ENCODE results near the gene SVIL.

SVIL gene

GRCh38 chr10:29431711-29432110 is 203.1 kb downstream of the SVIL start:
- no peak for TF ChIP-seq CTCF (IDR thresholded peaks at IDR 0.05)

DNA sequence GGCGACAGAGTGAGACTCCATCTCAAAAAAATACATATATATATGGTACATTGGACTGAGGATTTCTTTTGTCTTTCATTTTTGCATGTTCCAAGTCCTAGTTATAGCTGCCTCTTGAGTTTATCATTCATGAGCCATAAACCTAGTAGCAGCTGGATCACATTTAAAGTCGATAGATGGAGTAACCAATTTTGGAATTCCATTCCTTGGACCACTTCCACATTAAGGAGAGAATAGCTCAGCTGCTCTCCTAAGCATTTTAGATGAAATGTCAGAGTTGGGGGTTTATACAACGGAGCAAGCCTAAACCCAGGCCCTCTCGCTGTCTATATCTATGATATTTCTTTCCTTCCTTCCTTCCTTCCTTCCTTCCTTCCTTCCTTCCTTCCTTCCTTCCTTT is 204.7 kb downstream of the SVIL start:
- TF ChIP-seq CTCF (IDR thresholded peaks at IDR 0.05): no peak

- TF ChIP-seq CTCF (IDR thresholded peaks at IDR 0.05): no peak
Measured at GRCh38 chr10:29428486-29428885, 206.3 kb downstream of the SVIL start.

- TF ChIP-seq CTCF (IDR thresholded peaks at IDR 0.05): no peak
Measured at GRCh38 chr10:29427667-29428066, 207.1 kb downstream of the SVIL start.

GRCh38 chr10:29426420-29426819 is 208.4 kb downstream of the SVIL start:
- TF ChIP-seq CTCF (IDR thresholded peaks at IDR 0.05): no peak

DNA sequence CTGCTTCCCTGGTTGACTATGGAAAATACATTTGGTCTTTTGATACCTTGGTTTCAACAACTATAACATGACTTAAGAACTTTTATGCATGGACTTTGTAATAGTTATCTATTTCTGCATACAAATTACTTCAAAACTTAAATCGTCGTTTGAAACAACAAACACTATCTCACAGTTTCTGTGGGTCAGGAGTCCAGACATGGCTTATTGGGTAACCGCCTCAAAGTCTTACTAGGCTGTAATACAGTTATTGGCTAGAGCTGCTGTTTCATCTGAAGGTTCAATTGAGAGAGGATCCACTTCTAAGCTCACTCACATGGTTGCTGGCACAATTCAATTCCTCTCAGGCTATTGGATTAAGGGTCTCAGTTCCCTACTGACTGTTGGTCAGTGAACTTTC is 210.8 kb downstream of the SVIL start:
- no peak for TF ChIP-seq CTCF (IDR thresholded peaks at IDR 0.05)

GRCh38 chr10:29420744-29421143 is 214.0 kb downstream of the SVIL start:
- TF ChIP-seq CTCF (IDR thresholded peaks at IDR 0.05): no peak

DNA sequence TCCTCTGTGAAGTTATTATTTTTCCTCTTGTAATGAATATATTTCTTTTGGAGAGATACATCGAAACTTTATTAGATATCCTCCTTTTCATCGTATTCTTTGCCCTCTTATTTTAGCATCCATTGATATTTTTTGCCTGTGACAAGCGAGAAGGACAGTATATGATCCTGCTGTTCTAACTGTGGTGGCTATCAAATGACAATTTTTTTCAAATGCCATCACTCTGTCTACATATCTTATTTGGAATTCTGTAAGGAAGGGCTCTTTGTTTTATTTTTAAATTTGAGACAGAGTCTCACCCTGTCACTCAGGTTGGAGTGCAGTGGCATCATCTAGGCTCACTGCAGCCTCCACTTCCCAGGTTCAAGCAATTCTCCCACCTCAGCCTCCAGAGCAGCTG is 217.4 kb downstream of the SVIL start:
- TF ChIP-seq CTCF (IDR thresholded peaks at IDR 0.05): no peak
